ENCODE results near the gene AGBL5. TPM values are rescaled to one million over a fixed set of nuclear protein-coding genes. Genes with fewer than 3 reads are reported as not detected.
A peak's percentile ranks its signal among the peaks of the same experiment; 100 is the strongest.

The AGBL5 gene
- total RNA-seq, 1 experiment from 2014 or later = 25.8 TPM

DNA sequence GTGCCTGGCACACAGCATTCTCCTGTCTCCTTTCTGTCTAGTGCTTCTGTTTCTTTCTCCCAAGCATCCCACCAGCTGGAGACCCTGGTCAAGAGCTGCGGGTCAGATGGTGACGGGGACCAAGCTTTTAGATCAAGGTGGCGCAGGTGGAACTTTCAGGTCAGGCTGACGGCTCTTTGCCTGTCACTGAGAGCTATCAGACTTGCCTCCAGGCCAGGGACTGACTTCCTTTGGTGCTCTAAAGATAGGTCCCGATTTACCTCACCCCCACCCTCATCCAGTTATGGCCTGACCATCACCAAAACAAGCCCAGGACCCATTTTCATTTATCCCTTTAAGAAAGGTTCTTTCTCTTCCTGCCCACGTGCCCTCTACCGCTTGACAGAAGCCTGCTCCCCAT, 25.8 kb downstream of the AGBL5 start:
- no peak for DNase-seq (ENCODE audit: low read depth)

DNA sequence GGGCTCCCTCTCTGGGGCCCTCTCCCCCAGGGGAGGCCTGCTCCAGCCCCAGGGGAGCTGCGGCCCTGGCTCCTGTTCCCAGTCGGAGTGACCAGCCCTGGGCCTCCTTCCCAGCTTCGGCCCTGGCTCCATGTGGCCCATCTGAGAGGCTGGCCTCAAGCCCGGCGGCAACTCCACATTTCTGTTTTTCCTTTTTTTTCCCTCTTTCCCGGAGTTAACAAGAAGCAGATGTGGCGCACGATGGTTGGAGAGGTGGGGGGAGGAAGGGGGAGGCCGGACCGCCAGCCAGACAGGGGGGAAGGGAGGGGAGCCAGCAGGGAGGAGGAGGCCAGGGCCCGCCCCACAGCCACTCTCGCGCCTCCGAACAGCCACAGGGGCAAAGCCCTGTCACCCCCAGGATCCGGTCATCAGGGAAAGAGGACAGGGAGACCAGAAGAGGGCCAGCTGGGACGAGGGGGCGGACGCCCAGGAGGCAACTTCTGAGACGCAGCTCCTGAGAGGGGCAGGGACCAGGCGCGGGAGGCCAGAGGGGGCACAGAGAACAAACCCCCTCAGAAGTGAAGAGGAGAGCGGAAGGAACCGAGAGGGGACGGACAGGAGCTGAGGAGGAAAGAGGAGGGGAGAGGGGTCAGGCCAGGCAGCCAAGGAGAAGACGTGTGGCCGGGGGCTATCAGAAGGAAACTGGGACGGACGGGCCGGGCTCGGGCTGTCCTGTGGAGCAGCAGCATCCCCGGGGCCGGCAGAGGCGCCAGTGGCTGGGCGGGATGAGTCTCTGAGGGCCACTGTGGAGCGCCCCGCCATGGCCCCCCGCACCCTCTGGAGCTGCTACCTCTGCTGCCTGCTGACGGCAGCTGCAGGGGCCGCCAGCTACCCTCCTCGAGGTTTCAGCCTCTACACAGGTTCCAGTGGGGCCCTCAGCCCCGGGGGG, 27.1 kb downstream of the AGBL5 start, which contains the start of gene EMILIN1:
EMILIN1 (plus strand) TSS at position 349 of the 928 bp plus-strand sequence; CDS start at position 800, 451 bp downstream.
- peak; percentile 8 for DNase-seq (ENCODE audit: low read depth)

DNA sequence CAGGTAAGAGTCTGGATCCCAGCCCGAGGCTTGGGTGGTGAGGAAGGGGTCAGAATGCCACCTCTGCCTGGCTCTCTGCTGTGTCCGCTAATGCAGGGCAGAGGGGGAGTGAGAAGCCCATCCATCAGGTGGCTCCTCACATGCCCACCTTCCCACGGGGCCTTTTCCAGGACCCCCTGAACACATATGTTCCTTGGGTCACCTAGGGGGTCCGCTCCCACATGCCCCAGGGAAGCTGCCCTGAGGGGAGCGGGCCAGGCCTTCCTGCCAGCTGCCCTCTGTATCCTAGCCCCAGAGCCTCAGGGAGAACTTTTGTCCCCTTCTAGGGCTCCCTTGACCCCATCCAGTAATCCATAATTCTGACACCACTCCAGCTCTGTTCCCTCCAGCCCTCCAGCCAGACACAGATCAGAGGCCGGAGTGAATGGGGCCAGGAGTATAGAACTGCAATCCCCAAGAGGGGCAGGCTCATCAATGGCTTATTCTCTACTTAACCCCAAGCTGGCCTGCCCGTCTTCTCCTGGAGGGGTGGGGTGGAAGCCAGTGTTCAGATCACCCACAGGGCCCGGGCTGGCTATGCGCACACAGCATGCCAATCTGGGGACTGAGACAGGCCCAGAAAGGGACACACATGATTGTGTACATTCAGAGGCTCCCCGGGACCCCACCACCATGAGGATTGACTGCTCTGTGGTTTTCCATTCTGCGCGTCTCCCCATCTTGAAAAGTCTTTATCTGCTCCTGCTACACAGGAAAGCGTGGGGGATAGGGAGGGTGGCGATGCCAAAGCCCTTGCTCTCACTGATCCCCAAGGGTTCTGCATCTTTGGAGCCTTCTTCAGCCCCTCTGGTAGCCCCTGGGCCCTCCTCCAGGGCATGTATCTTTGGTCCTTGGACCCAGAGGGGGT, 28.0 kb downstream of the AGBL5 start:
- DNase-seq (ENCODE audit: low read depth) = no peak

DNA sequence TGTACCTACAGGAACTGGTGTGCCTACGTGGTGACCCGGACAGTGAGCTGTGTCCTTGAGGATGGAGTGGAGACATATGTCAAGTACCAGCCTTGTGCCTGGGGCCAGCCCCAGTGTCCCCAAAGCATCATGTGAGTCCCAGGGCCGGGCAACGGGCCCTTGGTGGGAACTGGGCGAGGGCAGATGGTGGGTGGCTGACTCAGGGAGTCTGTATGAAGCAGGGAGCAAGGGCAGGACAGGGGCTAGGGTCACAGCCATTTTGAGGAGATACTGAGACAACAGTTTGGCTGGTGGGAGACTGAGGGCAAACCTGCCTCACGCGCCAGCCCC, 28.6 kb downstream of the AGBL5 start:
- no peak for DNase-seq (ENCODE audit: low read depth)

DNA sequence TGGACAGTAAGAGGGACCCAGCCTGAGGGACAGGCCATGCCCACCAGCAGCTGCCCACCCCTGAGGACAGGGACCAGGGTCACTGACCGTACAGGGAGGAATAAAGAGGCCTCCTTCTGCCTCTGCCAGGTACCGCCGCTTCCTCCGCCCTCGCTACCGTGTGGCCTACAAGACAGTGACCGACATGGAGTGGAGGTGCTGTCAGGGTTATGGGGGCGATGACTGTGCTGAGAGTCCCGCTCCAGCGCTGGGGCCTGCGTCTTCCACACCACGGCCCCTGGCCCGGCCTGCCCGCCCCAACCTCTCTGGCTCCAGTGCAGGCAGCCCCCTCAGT, 29.1 kb downstream of the AGBL5 start:
- DNase-seq (ENCODE audit: low read depth) = no peak

DNA sequence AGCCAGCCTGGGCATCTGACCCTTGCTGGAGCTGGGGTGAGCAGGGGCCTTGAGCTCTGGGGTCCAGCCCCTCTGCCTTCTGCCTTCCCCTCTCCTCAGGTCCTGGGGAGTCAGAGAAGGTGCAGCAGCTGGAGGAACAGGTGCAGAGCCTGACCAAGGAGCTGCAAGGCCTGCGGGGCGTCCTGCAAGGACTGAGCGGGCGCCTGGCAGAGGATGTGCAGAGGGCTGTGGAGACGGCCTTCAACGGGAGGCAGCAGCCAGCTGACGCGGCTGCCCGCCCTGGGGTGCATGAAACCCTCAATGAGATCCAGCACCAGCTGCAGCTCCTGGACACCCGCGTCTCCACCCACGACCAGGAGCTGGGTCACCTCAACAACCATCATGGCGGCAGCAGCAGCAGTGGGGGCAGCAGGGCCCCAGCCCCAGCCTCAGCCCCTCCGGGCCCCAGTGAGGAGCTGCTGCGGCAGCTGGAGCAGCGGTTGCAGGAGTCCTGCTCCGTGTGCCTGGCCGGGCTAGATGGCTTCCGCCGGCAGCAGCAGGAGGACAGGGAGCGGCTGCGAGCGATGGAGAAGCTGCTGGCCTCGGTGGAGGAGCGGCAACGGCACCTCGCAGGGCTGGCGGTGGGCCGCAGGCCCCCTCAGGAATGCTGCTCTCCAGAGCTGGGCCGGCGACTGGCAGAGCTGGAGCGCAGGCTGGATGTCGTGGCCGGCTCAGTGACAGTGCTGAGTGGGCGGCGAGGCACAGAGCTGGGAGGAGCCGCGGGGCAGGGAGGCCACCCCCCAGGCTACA, 30.7 kb downstream of the AGBL5 start:
- no peak for DNase-seq (ENCODE audit: low read depth)

DNA sequence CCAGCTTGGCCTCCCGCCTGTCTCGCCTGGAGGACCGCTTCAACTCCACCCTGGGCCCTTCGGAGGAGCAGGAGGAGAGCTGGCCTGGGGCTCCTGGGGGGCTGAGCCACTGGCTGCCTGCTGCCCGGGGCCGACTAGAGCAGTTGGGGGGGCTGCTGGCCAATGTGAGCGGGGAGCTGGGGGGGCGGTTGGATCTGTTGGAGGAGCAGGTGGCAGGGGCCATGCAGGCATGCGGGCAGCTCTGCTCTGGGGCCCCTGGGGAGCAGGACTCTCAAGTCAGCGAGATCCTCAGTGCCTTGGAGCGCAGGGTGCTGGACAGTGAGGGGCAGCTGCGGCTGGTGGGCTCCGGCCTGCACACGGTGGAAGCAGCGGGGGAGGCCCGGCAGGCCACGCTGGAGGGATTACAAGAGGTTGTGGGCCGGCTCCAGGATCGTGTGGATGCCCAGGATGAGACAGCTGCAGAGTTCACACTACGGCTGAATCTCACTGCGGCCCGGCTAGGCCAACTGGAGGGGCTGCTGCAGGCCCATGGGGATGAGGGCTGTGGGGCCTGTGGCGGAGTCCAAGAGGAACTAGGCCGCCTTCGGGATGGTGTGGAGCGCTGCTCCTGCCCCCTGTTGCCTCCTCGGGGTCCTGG, 31.4 kb downstream of the AGBL5 start:
- no peak for DNase-seq (ENCODE audit: low read depth)

DNA sequence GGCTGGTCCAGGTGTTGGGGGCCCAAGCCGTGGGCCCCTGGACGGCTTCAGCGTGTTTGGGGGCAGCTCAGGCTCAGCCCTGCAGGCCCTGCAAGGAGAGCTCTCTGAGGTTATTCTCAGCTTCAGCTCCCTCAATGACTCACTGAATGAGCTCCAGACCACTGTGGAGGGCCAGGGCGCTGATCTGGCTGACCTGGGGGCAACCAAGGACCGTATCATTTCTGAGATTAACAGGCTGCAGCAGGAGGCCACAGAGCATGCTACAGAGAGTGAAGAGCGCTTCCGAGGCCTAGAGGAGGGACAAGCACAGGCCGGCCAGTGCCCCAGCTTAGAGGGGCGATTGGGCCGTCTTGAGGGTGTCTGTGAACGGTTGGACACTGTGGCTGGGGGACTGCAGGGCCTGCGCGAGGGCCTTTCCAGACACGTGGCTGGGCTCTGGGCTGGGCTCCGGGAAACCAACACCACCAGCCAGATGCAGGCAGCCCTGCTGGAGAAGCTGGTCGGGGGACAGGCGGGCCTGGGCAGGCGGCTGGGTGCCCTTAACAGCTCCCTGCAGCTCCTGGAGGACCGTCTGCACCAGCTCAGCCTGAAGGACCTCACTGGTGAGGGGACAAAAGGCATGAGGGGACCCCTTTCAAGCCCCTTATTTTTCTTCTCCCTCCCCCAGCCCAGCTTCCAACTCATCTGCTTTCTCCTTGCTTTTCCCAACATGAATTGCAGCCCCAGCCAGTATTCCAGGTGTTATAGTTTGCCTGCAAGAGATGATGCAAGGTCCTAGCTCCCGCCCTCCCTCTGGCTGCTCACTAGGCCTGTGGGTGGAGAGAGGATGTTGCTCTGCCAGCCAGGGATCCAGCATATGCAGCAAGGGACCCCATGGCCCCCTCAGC, 32.2 kb downstream of the AGBL5 start:
- no peak for DNase-seq (ENCODE audit: low read depth)

DNA sequence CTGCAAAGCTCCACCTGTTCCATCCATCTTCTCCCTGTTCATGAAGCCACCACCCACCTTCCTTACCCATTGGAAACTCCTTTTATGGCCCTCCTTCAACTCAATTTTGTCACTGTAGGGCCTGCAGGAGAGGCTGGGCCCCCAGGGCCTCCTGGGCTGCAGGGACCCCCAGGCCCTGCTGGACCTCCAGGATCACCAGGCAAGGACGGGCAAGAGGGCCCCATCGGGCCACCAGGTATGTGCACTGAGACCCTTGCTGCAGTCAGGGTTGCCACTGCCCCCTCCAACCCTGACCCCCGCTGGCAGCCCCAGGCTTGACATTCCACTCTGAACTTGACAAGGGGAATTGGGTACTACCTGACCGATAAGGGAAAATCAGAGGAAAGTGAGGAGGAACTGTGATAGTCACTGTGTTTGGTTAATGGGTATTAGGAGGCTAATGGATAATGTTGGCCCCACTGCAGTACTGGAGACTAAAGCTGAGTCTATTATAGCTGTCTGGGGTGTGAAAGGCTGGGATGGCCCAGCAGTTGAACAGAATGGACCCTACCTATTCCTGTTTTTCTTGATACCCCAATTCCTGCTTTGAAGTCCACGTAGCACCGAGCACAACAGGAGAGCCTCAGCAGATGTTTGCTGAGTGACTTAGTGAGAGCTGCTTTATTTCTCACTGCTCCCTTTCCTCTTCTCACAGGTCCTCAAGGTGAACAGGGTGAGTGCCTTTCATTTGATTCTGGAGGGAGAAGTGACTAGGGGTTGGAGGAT, 33.0 kb downstream of the AGBL5 start:
- DNase-seq (ENCODE audit: low read depth) = no peak

DNA sequence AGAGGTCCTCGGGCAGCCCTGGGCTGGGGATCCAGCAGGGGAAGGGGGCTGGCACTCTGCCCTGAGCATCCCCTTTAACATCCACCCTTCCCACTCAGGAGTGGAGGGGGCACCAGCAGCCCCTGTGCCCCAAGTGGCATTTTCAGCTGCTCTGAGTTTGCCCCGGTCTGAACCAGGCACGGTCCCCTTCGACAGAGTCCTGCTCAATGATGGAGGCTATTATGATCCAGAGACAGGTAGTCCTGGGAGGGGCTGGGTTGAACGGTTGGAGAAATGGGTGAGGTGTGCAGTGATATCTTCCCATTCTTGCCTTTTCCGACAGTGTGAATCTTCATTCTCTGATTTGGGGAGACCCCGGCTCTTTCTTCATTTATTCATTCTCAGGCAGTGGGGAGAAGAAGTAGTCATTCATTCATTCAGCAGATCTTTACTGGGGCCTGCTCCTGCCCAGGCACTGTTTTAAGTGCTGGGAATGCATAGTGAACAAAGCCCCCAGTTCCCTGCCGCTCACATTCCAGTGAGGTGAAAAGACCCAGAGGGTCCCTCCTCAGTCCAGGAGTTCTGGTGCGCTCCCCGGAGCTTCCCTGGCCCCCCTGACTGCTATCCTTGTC, 33.7 kb downstream of the AGBL5 start:
- no peak for DNase-seq (ENCODE audit: low read depth)

DNA sequence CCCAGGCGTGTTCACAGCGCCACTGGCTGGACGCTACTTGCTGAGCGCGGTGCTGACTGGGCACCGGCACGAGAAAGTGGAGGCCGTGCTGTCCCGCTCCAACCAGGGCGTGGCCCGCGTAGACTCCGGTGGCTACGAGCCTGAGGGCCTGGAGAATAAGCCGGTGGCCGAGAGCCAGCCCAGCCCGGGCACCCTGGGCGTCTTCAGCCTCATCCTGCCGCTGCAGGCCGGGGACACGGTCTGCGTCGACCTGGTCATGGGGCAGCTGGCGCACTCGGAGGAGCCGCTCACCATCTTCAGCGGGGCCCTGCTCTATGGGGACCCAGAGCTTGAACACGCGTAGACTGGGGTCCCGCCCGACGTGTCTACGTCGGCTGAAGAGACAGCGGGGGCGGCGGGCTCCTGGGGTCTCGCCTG, 34.2 kb downstream of the AGBL5 start:
- DNase-seq (ENCODE audit: low read depth) = peak; percentile 57

DNA sequence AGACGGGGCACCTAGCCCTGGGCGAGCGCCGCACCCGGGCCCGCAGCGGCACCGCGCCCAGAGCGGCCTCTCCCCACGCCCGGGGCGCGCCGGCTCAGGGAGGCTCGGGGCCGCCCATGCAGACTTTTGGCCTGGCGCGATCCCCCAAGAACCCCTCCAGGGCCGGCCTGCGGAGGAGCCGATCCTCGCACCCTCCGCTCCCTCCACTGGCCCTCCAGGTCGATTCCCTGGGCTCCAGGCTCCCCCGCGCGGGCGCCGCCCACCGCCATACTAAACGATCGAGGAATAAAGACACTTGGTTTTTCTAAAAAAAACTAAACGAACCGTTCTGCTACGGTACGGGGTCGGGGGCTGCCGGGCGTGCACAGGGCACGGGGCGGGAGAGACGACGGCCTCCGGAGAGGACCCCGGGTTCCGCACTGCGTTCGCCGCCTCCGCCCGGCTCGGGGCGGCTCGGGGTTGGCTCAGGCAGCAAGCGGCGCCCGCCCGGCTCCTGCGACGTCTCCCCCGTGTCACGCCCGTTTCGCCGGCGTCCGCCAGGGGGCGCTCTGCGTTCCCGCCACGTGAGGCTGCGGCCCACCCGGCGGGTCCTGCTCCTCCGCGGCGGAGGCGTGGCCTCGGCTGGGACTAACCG, 34.7 kb downstream of the AGBL5 start:
- DNase-seq (ENCODE audit: low read depth) = peak; percentile 84

DNA sequence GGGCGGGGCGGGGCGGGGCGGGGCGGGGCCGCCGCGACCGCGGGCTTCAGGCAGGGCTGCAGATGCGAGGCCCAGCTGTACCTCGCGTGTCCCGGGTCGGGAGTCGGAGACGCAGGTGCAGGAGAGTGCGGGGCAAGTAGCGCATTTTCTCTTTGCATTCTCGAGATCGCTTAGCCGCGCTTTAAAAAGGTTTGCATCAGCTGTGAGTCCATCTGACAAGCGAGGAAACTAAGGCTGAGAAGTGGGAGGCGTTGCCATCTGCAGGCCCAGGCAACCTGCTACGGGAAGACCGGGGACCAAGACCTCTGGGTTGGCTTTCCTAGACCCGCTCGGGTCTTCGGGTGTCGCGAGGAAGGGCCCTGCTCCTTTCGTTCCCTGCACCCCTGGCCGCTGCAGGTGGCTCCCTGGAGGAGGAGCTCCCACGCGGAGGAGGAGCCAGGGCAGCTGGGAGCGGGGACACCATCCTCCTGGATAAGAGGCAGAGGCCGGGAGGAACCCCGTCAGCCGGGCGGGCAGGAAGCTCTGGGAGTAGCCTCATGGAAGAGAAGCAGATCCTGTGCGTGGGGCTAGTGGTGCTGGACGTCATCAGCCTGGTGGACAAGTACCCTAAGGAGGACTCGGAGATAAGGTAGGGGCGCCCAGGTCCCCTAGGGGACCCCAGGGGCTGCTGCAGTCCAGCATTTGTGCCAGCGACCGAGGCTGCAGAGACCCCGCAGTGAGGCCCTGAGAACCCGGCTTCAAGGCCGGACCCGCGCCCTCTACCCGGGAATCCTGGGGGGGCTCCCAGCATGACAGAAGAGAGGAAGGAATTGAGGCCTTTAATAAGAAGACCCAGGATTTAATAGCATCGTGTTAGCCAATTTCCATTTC, 35.5 kb downstream of the AGBL5 start, which contains the start of gene KHK:
KHK (plus strand) TSS at position 49 of the 870 bp plus-strand sequence; CDS start at position 537, 488 bp downstream.
- peak; percentile 11 for DNase-seq (ENCODE audit: low read depth)

DNA sequence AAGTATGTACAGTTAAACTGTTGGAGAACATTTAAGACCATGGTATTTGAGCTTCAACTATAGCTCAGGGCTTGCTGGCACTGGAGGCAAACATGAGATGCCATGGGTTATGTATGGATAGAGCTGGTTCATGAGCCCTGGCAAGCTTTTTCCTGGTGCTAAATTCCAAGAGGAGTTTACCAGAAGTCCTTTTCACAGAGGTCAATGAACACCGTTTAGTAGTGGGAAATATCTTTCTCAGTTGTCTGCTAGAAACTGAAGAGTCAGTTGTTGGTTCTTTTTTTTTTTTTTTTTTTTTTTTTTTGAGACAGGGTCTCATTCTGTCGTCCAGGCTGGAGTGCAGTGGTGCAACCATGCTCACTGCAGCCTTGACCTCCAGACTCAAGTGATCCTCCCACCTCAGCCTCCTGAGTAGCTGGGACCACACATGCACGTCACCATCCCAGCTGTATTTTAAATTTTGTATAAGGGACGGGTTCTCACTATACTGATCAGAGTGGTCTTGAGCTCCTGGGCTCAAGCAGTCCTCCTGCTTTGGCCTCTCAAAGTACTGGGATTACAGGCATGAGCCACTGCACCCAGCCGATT, 36.4 kb downstream of the AGBL5 start:
- no peak for DNase-seq (ENCODE audit: low read depth)

DNA sequence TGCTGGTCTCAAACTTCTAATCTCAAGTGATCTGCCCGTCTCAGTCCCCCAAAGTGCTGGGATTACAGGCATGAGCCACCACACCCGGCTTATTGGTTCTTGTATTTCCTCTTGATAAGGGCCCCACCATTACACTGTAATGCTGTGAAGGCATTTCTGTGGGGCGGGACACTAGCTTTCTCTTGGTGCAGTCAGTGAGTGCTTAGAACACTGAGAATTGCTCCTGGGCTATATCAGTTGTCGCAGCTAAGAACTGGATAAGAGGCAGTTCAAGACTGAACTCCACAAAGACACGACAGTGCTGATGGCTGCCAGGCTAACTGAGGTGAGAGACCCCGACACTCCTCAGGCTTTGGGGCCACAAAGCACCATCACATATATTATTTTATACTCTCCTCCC, 37.2 kb downstream of the AGBL5 start:
- DNase-seq (ENCODE audit: low read depth) = no peak

DNA sequence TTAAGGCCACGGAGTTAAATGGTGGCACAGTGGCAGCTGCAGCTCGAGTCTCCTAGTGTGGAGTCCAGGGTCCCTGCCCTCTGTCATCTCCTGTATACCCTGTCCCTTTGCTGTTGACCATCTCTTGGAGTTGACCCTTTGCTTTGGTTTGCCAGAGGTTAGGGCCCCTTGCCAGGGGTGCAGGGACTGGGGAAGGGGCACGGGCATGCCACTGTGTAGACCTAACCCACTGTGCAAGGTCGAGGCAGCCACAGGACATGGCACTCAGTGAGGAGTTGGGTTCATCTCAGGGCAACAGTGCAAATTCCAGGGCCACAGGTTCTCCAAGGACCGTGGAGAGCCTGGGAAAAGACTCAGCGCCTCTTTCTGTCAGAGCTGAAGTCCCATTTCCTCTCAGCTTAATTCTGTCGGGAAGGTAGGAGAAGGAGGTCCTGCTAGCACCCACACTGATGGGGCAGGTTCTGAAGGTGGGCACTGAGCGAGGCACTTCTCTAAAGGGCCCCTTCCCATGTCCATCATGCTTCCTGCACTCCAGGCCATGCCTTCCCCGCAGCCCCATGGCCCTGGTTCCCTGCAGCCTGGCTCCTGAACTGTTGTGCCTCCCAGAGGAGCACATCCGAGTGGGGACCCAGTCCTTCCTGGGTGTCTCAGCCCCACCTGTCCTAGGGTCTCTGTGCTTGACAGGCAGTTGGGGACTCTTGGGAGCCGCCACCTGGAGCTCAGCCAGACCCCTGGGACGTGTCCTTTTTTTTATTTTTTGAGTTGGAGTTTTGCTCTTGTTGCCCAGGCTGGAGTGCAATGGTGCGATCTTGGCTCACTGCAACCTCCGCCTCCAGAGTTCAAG, 37.9 kb downstream of the AGBL5 start:
- DNase-seq (ENCODE audit: low read depth) = no peak

Measured in M059J (cell line).